Thoracic aorta (tissue), 2 donors: ENCODE data around the gene VAX1. TPM values are rescaled to one million over a fixed set of nuclear protein-coding genes. Genes with fewer than 3 reads are reported as not detected.

Experiments used
- ATAC-seq: fragments of 150-250 bp; one replicate; pipeline ENCODE4 v1.8.0; 2017; ENCODE audit warnings: low read depth; ENCODE audit not compliant: insufficient number of reproducible peaks, low FRiP score
- DNase-seq: peaks from one replicate; pipeline ENCODE4 v3.0.0-alpha.2; 2020; ENCODE audit warnings: low spot score
- H3K27ac ChIP-seq, 2 donors: fragments of 200-600 bp; sonication (generic); 1 replicate in 1 of 2; 2 replicates in 1 of 2; pipeline ENCODE4 v1.5.1; 2016; ENCODE audit warnings: mild to moderate bottlenecking in 2 of 2, moderate library complexity in 2 of 2
- H3K27me3 ChIP-seq: fragments of 200-600 bp; sonication (generic); replicated peaks from 2 replicates; pipeline ENCODE4 v1.6.0; 2016; ENCODE audit warnings: mild to moderate bottlenecking; ENCODE audit not compliant: insufficient read depth
- H3K36me3 ChIP-seq: fragments of 200-600 bp; sonication (generic); one replicate; pipeline ENCODE4 v1.5.1; 2016
- H3K4me1 ChIP-seq, 2 donors: fragments of 200-600 bp; sonication (generic); 1 replicate in 1 of 2; 2 replicates in 1 of 2; pipeline versions ENCODE4 v1.5.1 to v1.6.0; 2016; ENCODE audit warnings: low read depth in 2 of 2, mild to moderate bottlenecking in 1 of 2; ENCODE audit not compliant: control insufficient read depth in 1 of 2
- H3K4me3 ChIP-seq: fragments of 200-600 bp; sonication (generic); 2 replicates; pipeline ENCODE4 v1.5.1; 2016; ENCODE audit warnings: mild to moderate bottlenecking
- H3K9me3 ChIP-seq: fragments of 200-600 bp; sonication (generic); 2 replicates; pipeline ENCODE4 v1.5.1; 2016
- total RNA-seq, 2 donors: library from RNA; depleted of rRNA; stranded (reverse); fragments of >200 nt; gene quantifications; one replicate each; pipeline versions ENCODE4 v1.1.0 to v1.2.3, GENCODE V29; 2016
- TF ChIP-seq, protein P1 (sequence below): fragments of 200-600 bp; sonication (generic); IDR thresholded peaks from one replicate; pipeline ENCODE4 v1.5.1; 2019; ENCODE audit warnings: antibody characterized with exemption

Gene VAX1
- total RNA-seq, 2 donors from 2014 or later = not detected

DNA sequence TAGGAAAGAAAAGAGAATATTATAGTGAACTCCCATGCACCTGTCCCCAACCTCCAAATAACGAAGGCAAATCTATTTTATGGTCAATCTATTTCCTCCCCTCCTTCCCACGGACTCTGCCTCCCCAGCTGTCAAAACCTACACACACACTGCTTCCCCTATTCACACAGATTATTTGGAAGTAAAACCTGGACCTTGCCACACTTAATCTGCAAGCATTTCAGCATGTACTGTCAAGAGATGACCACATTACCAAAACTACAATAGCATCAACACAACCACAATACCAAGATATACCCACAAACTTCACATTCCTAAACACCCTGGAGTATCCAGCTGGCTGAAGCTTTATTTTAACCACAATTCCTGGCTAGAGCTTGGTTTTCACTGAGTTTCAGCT is 31.4 kb upstream of the VAX1 start:
- TF ChIP-seq, protein P1, sequence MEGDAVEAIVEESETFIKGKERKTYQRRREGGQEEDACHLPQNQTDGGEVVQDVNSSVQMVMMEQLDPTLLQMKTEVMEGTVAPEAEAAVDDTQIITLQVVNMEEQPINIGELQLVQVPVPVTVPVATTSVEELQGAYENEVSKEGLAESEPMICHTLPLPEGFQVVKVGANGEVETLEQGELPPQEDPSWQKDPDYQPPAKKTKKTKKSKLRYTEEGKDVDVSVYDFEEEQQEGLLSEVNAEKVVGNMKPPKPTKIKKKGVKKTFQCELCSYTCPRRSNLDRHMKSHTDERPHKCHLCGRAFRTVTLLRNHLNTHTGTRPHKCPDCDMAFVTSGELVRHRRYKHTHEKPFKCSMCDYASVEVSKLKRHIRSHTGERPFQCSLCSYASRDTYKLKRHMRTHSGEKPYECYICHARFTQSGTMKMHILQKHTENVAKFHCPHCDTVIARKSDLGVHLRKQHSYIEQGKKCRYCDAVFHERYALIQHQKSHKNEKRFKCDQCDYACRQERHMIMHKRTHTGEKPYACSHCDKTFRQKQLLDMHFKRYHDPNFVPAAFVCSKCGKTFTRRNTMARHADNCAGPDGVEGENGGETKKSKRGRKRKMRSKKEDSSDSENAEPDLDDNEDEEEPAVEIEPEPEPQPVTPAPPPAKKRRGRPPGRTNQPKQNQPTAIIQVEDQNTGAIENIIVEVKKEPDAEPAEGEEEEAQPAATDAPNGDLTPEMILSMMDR = no peak

GRCh38 chr10:117168729-117169128 is 30.7 kb upstream of the VAX1 start:
- Histone ChIP-seq H3K27ac (no peak overlapping the region), H3K36me3 (no peaks in the 10 kb centered on the region), H3K4me1 (peaks cover 15 to 23% of the 10 kb centered on the region in 2 donors), H3K27me3 (peaks cover 30% of the 10 kb centered on the region), H3K9me3 (no peaks in the 10 kb centered on the region), H3K4me3 (no peak overlapping the region)
- ATAC-seq = no peak
- DNase-seq = no peak
- TF ChIP-seq, protein P1 = no peak

More for the DNA sequence above, 31.4 kb upstream of the VAX1 start:
- H3K27ac ChIP-seq = no peak overlapping the region
- peaks cover 15 to 23% of the 10 kb centered on the region in 2 donors for H3K4me1 ChIP-seq
- no peak for DNase-seq
- peaks cover 23% of the 10 kb centered on the region for H3K27me3 ChIP-seq
- ATAC-seq = no peak
- no peaks in the 10 kb centered on the region for H3K36me3 ChIP-seq
- no peak overlapping the region for H3K4me3 ChIP-seq
- H3K9me3 ChIP-seq = no peaks in the 10 kb centered on the region

DNA sequence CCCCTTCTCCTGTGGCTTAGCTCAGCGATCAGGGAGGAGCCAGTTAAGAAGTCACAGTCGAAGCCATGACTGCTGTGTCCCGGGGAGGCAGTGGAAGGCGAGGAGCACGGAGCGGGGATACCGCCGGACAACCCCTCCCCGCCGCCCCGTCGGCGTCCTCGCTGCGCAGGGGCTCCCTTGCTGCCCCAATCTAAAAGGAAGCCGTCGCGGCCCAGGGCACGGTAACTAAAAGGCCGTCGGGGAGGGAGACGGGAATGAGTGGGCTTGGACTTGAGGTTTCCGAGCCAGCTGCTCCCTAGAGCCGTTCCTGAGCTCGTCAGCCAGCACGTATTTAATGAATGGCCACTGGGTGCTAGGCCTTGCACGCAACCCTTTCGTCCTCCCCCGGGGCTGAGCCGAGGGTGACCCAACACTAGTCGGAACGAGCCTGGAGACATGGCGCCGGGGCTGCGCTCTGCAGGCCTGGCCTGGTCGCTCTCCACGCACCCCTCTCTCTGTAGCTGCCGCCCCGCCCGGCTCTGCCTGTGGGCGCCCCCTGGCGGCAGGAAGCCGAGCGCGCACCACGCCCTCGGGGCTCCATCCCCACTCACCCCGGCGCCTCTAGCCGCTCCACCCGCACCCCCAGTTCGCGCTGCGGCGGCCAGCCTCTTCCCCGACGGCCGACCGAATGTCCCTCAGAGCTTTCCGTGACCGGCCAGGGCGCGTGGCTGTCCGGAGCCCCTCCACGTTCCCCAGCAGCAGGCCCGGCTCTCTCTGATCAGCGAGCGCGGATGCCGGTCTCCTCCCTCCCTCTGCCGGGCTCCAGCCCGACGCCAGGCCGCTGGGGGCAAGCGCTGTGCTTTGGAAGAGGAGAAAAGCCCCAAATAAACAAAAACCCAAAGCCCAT is 30.0 kb upstream of the VAX1 start:
- Histone ChIP-seq H3K4me1 (peaks cover 20 to 30% of the 10 kb centered on the region in 2 donors), H3K27me3 (peaks cover 34% of the 10 kb centered on the region), H3K4me3 (peak overlapping the region; percentile 57), H3K27ac (no peak overlapping the region), H3K36me3 (no peaks in the 10 kb centered on the region), H3K9me3 (no peaks in the 10 kb centered on the region)
- DNase-seq (no peak), ATAC-seq (no peak)
- TF ChIP-seq, protein P1 = peak; percentile 81

DNA sequence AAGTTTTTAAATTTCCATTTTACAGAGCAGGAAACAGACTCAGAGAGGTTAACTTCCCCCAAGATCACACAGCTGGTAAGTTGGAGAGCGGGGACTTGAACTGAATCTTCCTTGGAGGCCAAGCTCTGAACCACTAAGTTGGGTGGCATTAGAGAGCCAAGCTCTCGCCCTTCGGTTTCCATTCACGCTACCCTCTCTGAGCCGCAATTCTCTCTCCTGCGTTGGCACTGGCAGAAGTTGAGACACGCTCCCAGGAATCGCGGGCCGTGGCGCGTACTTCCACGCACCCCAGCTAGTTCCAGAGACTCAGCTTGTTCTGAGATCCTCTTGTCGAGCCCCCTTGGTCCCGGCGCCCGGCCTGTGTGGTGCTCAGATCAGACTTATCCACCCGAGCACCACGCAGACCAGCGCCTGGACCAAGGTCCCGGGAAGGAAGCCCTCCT is 29.3 kb upstream of the VAX1 start:
- H3K4me1 ChIP-seq = peaks cover 26 to 35% of the 10 kb centered on the region in 2 donors
- DNase-seq (no peak), ATAC-seq (no peak)
- no peaks in the 10 kb centered on the region for H3K36me3 ChIP-seq
- no peak overlapping the region for H3K27ac ChIP-seq
- H3K9me3 ChIP-seq = no peaks in the 10 kb centered on the region
- H3K4me3 ChIP-seq = peak overlapping the region; percentile 57
- H3K27me3 ChIP-seq = peaks cover 37% of the 10 kb centered on the region
- TF ChIP-seq, protein P1 = no peak

DNA sequence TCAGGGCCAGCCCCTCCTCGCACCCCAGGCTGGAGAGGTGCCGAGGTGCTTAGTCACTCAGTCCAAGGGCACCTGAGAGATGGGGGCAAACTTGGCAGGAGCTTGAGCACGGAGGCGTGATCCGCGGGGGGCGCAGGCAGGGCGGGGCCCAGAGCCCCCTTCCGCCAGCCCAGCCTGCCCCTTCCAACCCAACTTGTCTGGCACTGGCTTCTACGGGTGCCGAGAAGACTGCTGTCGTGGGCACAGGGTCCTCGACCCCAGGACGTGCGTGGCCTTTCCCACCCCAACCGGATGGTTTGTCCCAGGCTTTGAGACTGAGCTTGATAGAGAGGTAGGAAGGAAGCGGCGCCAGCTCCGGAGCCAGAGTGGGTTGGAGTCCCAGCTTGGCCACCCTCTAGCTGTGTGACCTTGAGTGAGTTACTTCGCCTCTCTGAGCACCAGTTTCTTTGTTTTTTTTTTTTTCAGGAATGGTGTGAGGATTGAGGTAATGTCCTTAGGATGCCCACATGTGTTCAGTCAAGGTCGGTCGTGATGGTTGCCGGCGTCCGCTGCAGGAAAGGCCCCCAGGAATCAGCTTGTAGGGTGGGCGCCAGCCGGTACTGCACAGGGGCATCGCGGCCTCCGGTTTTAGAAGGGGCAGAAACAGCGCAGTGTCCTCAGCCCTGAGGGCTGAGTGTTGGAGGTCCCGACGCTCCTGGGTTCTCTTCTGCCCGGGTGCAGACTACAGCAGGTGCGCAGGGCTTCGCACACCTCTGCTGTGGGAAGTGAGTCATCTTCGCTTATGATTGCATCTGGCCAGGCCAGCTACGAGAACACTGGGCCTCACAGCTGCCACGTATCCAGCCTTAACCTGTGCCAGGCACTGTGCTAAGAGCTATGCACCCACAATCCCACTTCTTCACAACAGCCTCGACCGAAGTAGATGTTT is 28.6 kb upstream of the VAX1 start:
- Histone ChIP-seq H3K36me3 (no peaks in the 10 kb centered on the region), H3K4me3 (no peak overlapping the region), H3K4me1 (peaks cover 27 to 39% of the 10 kb centered on the region in 2 donors), H3K27me3 (peaks cover 39% of the 10 kb centered on the region), H3K27ac (no peak overlapping the region), H3K9me3 (no peaks in the 10 kb centered on the region)
- no peak for DNase-seq
- ATAC-seq = no peak
- TF ChIP-seq, protein P1 = no peak
